ENCODE data around the gene CEP85L. TPM values are rescaled to one million over a fixed set of nuclear protein-coding genes. Genes with fewer than 3 reads are reported as not detected.

The CEP85L gene
- total and polyA plus RNA-seq, 10 of the 15 experiments (the other 5 are each of a cell fraction or from before 2014, with no cell fraction given) = 1.8 to 10.9 (median 7.1) TPM

GRCh38 chr6:118648866-118649554, 2.4 kb downstream of the CEP85L start:
- CTCF ChIA-PET = interaction anchor here (0.8 kb wide), 1 partner anchor 85 kb away, joined by 4 read pairs; no protein-coding TSS in a partner anchor
- ATAC-seq = no peak
- Histone ChIP-seq H3K36me3 (ENCODE audit: control insufficient read depth in 2 of 2, insufficient read depth in 2 of 2, low read length in 1 of 2) (peaks cover 0 to 2% of the 10 kb centered on the region in 2 experiments; a peak in 1 of 4 replicates), H3K4me1 (ENCODE audit: control insufficient read depth, insufficient read depth, low read length) (peaks cover 5% of the 10 kb centered on the region), H3K9me3 (replicated peaks; ENCODE audit: control insufficient read depth, insufficient read depth, low read length) (no peaks in the 10 kb centered on the region), H3K4me2 (ENCODE audit: control insufficient read depth, insufficient read depth) (peak overlapping the region; percentile 72), H3K79me2 (ENCODE audit: control insufficient read depth, insufficient read depth, low read length) (peaks cover 43% of the 10 kb centered on the region), H2AFZ (ENCODE audit: control insufficient read depth, low read depth, low read length) (no peak overlapping the region), H3K27me3 (replicated peaks in 1 of 2; ENCODE audit: control insufficient read depth in 2 of 2, insufficient read depth in 2 of 2, low read length in 1 of 2) (no peaks in the 10 kb centered on the region), H3K27ac (ENCODE audit: control insufficient read depth, insufficient read depth) (0 out of 2 replicates have a peak overlapping the region, but pooled peaks have one; percentile 7), H3K9ac (ENCODE audit: control insufficient read depth, insufficient read depth, low read length) (no peak overlapping the region; the same call in 1 of the 2 replicates), H3K4me3 (peak overlapping the region; percentile 92), H4K20me1 (ENCODE audit: control insufficient read depth, insufficient read depth) (no peaks in the 10 kb centered on the region)
- TF ChIP-seq MYB (IDR thresholded peaks at IDR 0.05; ENCODE audit: borderline replicate concordance, low read depth, low read length) (no peak), ZZZ3 (IDR thresholded peaks at IDR 0.05; ENCODE audit: control insufficient read depth, insufficient read length, low read depth) (no peak), BCLAF1 (IDR thresholded peaks at IDR 0.05) (no peak), KAT2A (conservative IDR thresholded peaks at IDR 0.05; ENCODE audit: control insufficient read depth, low read depth, low read length) (no peak), IRF4 (IDR thresholded peaks at IDR 0.05; ENCODE audit: low read depth, low read length) (no peak), NFYA (IDR thresholded peaks at IDR 0.05; ENCODE audit: borderline replicate concordance, low read depth, low read length) (no peak), SREBF2 (IDR thresholded peaks at IDR 0.05; ENCODE audit: low read length) (no peak), RELA (IDR thresholded peaks at IDR 0.05; ENCODE audit: borderline replicate concordance, partially characterized antibody) (no peak), SRF (IDR thresholded peaks at IDR 0.05; ENCODE audit: low read depth in 2 of 2, low read length in 2 of 2) (no peak)
- TF ChIP-seq, protein P1, sequence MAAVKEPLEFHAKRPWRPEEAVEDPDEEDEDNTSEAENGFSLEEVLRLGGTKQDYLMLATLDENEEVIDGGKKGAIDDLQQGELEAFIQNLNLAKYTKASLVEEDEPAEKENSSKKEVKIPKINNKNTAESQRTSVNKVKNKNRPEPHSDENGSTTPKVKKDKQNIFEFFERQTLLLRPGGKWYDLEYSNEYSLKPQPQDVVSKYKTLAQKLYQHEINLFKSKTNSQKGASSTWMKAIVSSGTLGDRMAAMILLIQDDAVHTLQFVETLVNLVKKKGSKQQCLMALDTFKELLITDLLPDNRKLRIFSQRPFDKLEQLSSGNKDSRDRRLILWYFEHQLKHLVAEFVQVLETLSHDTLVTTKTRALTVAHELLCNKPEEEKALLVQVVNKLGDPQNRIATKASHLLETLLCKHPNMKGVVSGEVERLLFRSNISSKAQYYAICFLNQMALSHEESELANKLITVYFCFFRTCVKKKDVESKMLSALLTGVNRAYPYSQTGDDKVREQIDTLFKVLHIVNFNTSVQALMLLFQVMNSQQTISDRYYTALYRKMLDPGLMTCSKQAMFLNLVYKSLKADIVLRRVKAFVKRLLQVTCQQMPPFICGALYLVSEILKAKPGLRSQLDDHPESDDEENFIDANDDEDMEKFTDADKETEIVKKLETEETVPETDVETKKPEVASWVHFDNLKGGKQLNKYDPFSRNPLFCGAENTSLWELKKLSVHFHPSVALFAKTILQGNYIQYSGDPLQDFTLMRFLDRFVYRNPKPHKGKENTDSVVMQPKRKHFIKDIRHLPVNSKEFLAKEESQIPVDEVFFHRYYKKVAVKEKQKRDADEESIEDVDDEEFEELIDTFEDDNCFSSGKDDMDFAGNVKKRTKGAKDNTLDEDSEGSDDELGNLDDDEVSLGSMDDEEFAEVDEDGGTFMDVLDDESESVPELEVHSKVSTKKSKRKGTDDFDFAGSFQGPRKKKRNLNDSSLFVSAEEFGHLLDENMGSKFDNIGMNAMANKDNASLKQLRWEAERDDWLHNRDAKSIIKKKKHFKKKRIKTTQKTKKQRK (IDR thresholded peaks at IDR 0.05; ENCODE audit: low read depth, low read length) = no peak
- SMC1A ChIA-PET (ENCODE audit: uncharacterized antibody, unreplicated experiment) = interaction anchor here (1.1 to 1.2 kb wide), 3 partner anchors 9 to 79 kb away, joined by 3 to 5 read pairs (median 4); no protein-coding TSS in a partner anchor
- intact Hi-C loops (cut with micrococcal nuclease; ENCODE audit: unreplicated experiment) = no loop called here
- RAD21 ChIA-PET (ENCODE audit: unreplicated experiment) = interaction anchor here (1.5 kb wide), 1 partner anchor 59 kb away, joined by 3 read pairs; no protein-coding TSS in a partner anchor
- WGBS (ENCODE audit: insufficient coverage, insufficient replicate concordance, low lambda C conversion rate, missing lambda C conversion rate) = 23% methylated on average over 2 of the region's 2 CpGs
- DNase-seq (ENCODE audit: low read depth, low spot score) = no peak
- FAIRE-seq = no peak
- POLR2A ChIA-PET = interaction anchor here (0.6 to 1.5 kb wide), 2 partner anchors 56 to 60 kb away, joined by 3 to 4 read pairs; no protein-coding TSS in a partner anchor
- no TSS peak for BruUV-seq (replicated peaks)
- in situ Hi-C loops (cut with MboI) = no loop called here

All from GM12878 (cell line).